Panc1 (cell line): Measurements from ENCODE around the gene FAXC. TPM values are rescaled to one million over a fixed set of nuclear protein-coding genes. Genes with fewer than 3 reads are reported as not detected.

Experiments used
- ATAC-seq: fragments of 200-7000 bp; cut with Tn5 transposase; 2 replicates; pipeline ENCODE4 v1.9.1; 2020; ENCODE audit warnings: mild to moderate bottlenecking, moderate library complexity
- BruUV-seq: library from RNA; stranded (reverse); fragments of 400-500 nt; replicated peaks from 2 replicates; lab custom pipeline; 2021; lab: Mats Ljungman, UMichigan
- CTCF ChIA-PET: fragments of 300-600 bp; sonication (Branson Sonifier 250); formaldehyde crosslinking; loops from one replicate; lab custom pipeline; 2022; ENCODE audit warnings: antibody characterized with exemption; lab: Charles Lee
- POLR2A ChIA-PET: fragments of 300-600 bp; sonication (Branson Sonifier 250); formaldehyde crosslinking; loops from one replicate; lab custom pipeline; 2022; ENCODE audit warnings: antibody characterized with exemption; lab: Charles Lee
- DNase-seq: peaks from one replicate; pipeline ENCODE4 v3.0.0-alpha.2; 2010; ENCODE audit warnings: low read depth, low spot score
- H3K27ac ChIP-seq: 2 replicates; pipeline ENCODE4 v1.5.1; 2011; ENCODE audit warnings: mild to moderate bottlenecking, low read length, inconsistent platforms
- H3K27me3 ChIP-seq: fragments of 200-500 bp; sonication (Bioruptor generic); 2 replicates; pipeline ENCODE4 v1.6.0; 2014; ENCODE audit warnings: low read length, inconsistent platforms; ENCODE audit not compliant: control insufficient read depth, insufficient read depth
- H3K36me3 ChIP-seq: fragments of 200-500 bp; sonication (Bioruptor generic); 2 replicates; pipeline ENCODE4 v1.5.1; 2014; ENCODE audit warnings: inconsistent platforms, mild to moderate bottlenecking, low read length, moderate library complexity; ENCODE audit not compliant: control insufficient read depth, insufficient read depth
- H3K4me1 ChIP-seq: 2 replicates; pipeline ENCODE4 v1.5.1; 2011; ENCODE audit warnings: inconsistent platforms, mild to moderate bottlenecking, low read length, moderate library complexity; ENCODE audit not compliant: control insufficient read depth, insufficient read depth
- H3K4me3 ChIP-seq, 2 experiments: 2 replicates each; pipeline ENCODE4 v1.5.1; 2011 to 2012; ENCODE audit warnings: low read depth in 2 of 2, low read length in 2 of 2, mild to moderate bottlenecking in 2 of 2, inconsistent platforms in 1 of 2, moderate library complexity in 1 of 2
- H3K9me3 ChIP-seq: fragments of 200-500 bp; sonication (Bioruptor generic); 2 replicates; pipeline ENCODE4 v1.5.1; 2014; ENCODE audit warnings: low read depth, mild to moderate bottlenecking, inconsistent platforms, low read length, moderate library complexity; ENCODE audit not compliant: control insufficient read depth, insufficient read depth
- POLR2AphosphoS5 ChIP-seq: IDR thresholded peaks from 2 replicates; pipeline ENCODE4 v1.6.1; 2012; ENCODE audit warnings: mild to moderate bottlenecking, low read depth, low read length, moderate library complexity
- SIN3A ChIP-seq: IDR thresholded peaks from 2 replicates; pipeline ENCODE4 v1.6.1; 2012; ENCODE audit warnings: low read depth, mild to moderate bottlenecking, low read length, moderate library complexity, borderline replicate concordance; ENCODE audit not compliant: insufficient read depth
- TCF7L2 ChIP-seq: IDR thresholded peaks from 2 replicates; pipeline ENCODE4 v1.6.1; 2011; ENCODE audit warnings: mild to moderate bottlenecking, low read depth, low read length, inconsistent platforms
- in situ Hi-C: cut with HindIII; loops from 2 replicates; pipeline ENCODE4 v1.10.0; 2016; ENCODE audit warnings: low sequenced_read_pairs, low pct_unique_long_range_greater_than_20kb
- intact Hi-C: fragments of 100-400 bp; cut with micrococcal nuclease; formaldehyde crosslinking; loops from one replicate; pipeline ENCODE4 v1.10.0; 2022; ENCODE audit not compliant: unreplicated experiment
- total RNA-seq: library from RNA; stranded (reverse); gene quantifications from one replicate; pipeline ENCODE4 v1.2.1, GENCODE V29; 2021; ENCODE audit not compliant: unreplicated experiment
- TF ChIP-seq, protein P1 (sequence below): fragments of 450-650 bp; IDR thresholded peaks from 2 replicates; pipeline ENCODE4 v1.5.1; 2017; ENCODE audit warnings: mild to moderate bottlenecking
- TF ChIP-seq, protein P2 (sequence below), 2 experiments: IDR thresholded peaks; 2 replicates each; pipeline ENCODE4 v1.6.1; 2011 to 2012; ENCODE audit warnings: low read depth in 2 of 2, control low read depth in 1 of 2, low read length in 1 of 2, mild to moderate bottlenecking in 1 of 2, moderate library complexity in 1 of 2; ENCODE audit not compliant: insufficient read depth in 1 of 2

The FAXC gene
- total RNA-seq, 1 experiment from 2014 or later, result 9.0 TPM

DNA sequence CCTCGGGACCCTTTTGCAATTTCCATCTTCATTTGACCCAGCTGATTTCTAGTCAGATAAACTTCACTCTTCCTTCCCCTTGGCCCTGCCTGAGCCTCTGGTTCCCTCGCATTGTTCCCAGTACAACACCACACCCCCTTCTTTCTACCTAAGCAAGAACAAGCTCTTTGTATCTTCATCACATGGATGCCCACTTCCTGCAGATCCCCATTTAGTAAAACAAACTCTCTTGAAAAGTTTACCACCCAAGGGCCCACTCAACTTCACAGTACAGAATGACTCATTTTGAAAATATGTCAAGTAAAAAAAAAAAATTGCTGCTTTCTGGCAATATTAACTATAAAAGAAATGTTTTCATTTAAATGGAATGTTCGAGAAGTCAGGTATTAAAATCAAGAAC, 5.2 kb downstream of the FAXC start:
- H3K4me1 ChIP-seq, result peaks cover 5% of the 10 kb centered on the region; the same call in 1 of the 2 replicates
- intact Hi-C loops, result no loop called here
- H3K9me3 ChIP-seq, result no peaks in the 10 kb centered on the region
- TF ChIP-seq, protein P1, sequence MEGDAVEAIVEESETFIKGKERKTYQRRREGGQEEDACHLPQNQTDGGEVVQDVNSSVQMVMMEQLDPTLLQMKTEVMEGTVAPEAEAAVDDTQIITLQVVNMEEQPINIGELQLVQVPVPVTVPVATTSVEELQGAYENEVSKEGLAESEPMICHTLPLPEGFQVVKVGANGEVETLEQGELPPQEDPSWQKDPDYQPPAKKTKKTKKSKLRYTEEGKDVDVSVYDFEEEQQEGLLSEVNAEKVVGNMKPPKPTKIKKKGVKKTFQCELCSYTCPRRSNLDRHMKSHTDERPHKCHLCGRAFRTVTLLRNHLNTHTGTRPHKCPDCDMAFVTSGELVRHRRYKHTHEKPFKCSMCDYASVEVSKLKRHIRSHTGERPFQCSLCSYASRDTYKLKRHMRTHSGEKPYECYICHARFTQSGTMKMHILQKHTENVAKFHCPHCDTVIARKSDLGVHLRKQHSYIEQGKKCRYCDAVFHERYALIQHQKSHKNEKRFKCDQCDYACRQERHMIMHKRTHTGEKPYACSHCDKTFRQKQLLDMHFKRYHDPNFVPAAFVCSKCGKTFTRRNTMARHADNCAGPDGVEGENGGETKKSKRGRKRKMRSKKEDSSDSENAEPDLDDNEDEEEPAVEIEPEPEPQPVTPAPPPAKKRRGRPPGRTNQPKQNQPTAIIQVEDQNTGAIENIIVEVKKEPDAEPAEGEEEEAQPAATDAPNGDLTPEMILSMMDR, result no peak
- no peak for TF ChIP-seq POLR2AphosphoS5
- no peak for TF ChIP-seq SIN3A
- TF ChIP-seq TCF7L2, result no peak
- TF ChIP-seq, protein P2, sequence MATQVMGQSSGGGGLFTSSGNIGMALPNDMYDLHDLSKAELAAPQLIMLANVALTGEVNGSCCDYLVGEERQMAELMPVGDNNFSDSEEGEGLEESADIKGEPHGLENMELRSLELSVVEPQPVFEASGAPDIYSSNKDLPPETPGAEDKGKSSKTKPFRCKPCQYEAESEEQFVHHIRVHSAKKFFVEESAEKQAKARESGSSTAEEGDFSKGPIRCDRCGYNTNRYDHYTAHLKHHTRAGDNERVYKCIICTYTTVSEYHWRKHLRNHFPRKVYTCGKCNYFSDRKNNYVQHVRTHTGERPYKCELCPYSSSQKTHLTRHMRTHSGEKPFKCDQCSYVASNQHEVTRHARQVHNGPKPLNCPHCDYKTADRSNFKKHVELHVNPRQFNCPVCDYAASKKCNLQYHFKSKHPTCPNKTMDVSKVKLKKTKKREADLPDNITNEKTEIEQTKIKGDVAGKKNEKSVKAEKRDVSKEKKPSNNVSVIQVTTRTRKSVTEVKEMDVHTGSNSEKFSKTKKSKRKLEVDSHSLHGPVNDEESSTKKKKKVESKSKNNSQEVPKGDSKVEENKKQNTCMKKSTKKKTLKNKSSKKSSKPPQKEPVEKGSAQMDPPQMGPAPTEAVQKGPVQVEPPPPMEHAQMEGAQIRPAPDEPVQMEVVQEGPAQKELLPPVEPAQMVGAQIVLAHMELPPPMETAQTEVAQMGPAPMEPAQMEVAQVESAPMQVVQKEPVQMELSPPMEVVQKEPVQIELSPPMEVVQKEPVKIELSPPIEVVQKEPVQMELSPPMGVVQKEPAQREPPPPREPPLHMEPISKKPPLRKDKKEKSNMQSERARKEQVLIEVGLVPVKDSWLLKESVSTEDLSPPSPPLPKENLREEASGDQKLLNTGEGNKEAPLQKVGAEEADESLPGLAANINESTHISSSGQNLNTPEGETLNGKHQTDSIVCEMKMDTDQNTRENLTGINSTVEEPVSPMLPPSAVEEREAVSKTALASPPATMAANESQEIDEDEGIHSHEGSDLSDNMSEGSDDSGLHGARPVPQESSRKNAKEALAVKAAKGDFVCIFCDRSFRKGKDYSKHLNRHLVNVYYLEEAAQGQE (IDR thresholded peaks at IDR 0.05; ENCODE audit: insufficient read depth in 1 of 2, low read depth in 2 of 2, low read length in 1 of 2), result no peak
- no TSS peak for BruUV-seq
- in situ Hi-C loops, result no loop called here
- DNase-seq, result no peak
- H3K36me3 ChIP-seq, result no peaks in the 10 kb centered on the region
- H3K27ac ChIP-seq, result no peak overlapping the region
- POLR2A ChIA-PET, result no interaction called here
- CTCF ChIA-PET, result no interaction called here
- H3K4me3 ChIP-seq, result no peak overlapping the region
- H3K27me3 ChIP-seq, result 0 out of 2 replicates have a peak, but pooled peaks cover 2% of the 10 kb centered on the region
- no peak for ATAC-seq

DNA sequence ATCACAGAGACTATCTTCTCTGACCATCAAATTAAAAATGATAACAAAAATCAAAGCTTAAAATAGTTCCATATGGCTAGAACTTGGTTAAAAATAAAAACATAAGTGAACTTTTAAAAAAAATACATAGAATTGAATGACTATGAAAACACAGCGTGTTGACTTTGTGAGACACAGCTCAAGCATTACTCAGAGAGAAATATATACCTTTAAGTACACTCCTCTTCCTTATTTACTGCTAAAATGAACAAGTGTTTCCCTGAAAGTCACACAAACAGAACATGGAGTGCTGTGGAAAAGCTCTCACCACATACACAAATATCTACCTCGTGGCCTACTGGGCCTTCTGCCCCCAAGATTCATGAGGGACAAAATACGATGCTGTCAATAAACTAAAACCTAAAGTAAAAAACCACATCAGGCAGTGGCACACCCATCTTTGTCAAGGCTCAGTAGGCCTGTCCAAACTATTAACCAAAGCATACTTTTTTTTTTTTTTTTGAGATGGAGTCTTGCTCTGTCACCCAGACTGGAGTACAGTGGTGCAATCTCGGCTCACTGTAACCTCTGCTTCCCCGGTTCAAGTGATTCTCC, 7.5 kb downstream of the FAXC start:
- intact Hi-C loops, result no loop called here
- DNase-seq (no peak), ATAC-seq (no peak)
- no TSS peak for BruUV-seq
- Histone ChIP-seq H3K4me1 (no peaks in the 10 kb centered on the region), H3K9me3 (no peaks in the 10 kb centered on the region), H3K36me3 (no peaks in the 10 kb centered on the region), H3K4me3 (no peak overlapping the region), H3K27ac (no peak overlapping the region), H3K27me3 (no peaks in the 10 kb centered on the region)
- no peak for TF ChIP-seq POLR2AphosphoS5
- TF ChIP-seq, protein P2 (IDR thresholded peaks at IDR 0.05; ENCODE audit: insufficient read depth in 1 of 2, low read depth in 2 of 2, low read length in 1 of 2), result no peak
- TF ChIP-seq TCF7L2, result no peak
- TF ChIP-seq SIN3A, result no peak
- TF ChIP-seq, protein P1, result no peak
- ChIA-PET CTCF (no interaction called here), POLR2A (interaction anchor here (0.6 to 0.7 kb wide), 2 partner anchors 19 to 77 kb away, joined by 4 to 6 read pairs; no protein-coding TSS in a partner anchor)
- in situ Hi-C loops, result no loop called here
